DOHH2 (cell line): ENCODE results near the gene COPZ1.

Source experiments
- H3F3A ChIP-seq: fragments of 200-600 bp; sonication (generic), shearing (Covaris generic); 2 replicates; pipeline ENCODE4 v1.6.0; 2016; ENCODE audit warnings: antibody characterized with exemption, mild to moderate bottlenecking; ENCODE audit not compliant: control insufficient read depth, insufficient read depth
- H3K27ac ChIP-seq: fragments of 200-600 bp; sonication (generic); 2 replicates; pipeline ENCODE4 v1.5.1; 2014; ENCODE audit warnings: low read depth, mild to moderate bottlenecking, low read length, moderate library complexity
- H3K27me3 ChIP-seq: fragments of 200-600 bp; sonication (generic); 2 replicates; pipeline ENCODE4 v1.6.1; 2014; ENCODE audit warnings: mild to moderate bottlenecking, low read length, mixed read lengths; ENCODE audit not compliant: control insufficient read depth
- H3K36me3 ChIP-seq: fragments of 200-600 bp; sonication (generic); 2 replicates; pipeline ENCODE4 v1.6.1; 2014; ENCODE audit warnings: mild to moderate bottlenecking, low read length, moderate library complexity, mixed read lengths; ENCODE audit not compliant: control insufficient read depth
- H3K4me1 ChIP-seq: fragments of 200-600 bp; sonication (generic); 2 replicates; pipeline ENCODE4 v1.6.1; 2014; ENCODE audit warnings: mild to moderate bottlenecking, low read length, mixed read lengths; ENCODE audit not compliant: control insufficient read depth
- H3K4me2 ChIP-seq: fragments of 200-600 bp; sonication (generic); 2 replicates; pipeline ENCODE4 v1.6.0; 2014; ENCODE audit warnings: mild to moderate bottlenecking, low read length, moderate library complexity
- H3K4me3 ChIP-seq: fragments of 200-600 bp; sonication (generic); 2 replicates; pipeline ENCODE4 v1.5.1; 2014; ENCODE audit warnings: mild to moderate bottlenecking, low read length, mixed read lengths
- H3K79me2 ChIP-seq: fragments of 200-600 bp; sonication (generic); 2 replicates; pipeline ENCODE4 v1.6.1; 2014; ENCODE audit warnings: mild to moderate bottlenecking, low read length, mixed read lengths; ENCODE audit not compliant: control insufficient read depth
- H3K9me2 ChIP-seq: fragments of 200-600 bp; sonication (generic); replicated peaks from 2 replicates; pipeline ENCODE4 v1.6.1; 2014; ENCODE audit warnings: mild to moderate bottlenecking, low read length, mixed read lengths; ENCODE audit not compliant: control insufficient read depth
- H3K9me3 ChIP-seq: fragments of 200-600 bp; sonication (generic); 2 replicates; pipeline ENCODE4 v1.6.1; 2014; ENCODE audit warnings: antibody characterized with exemption, low read length, mixed read lengths; ENCODE audit not compliant: control insufficient read depth, insufficient read depth
- H4K20me1 ChIP-seq: fragments of 200-600 bp; sonication (generic); 2 replicates; pipeline ENCODE4 v1.6.0; 2014; ENCODE audit warnings: low read depth, mild to moderate bottlenecking, antibody characterized with exemption, low read length, moderate library complexity; ENCODE audit not compliant: control insufficient read depth, insufficient read depth
- CTCF ChIP-seq: fragments of 200-600 bp; sonication (generic); IDR thresholded peaks from one replicate; pipeline ENCODE4 v1.5.1; 2014; ENCODE audit warnings: antibody characterized with exemption, mild to moderate bottlenecking, low read depth, low read length; ENCODE audit not compliant: poor library complexity, severe bottlenecking
- EZH2phosphoT487 ChIP-seq: fragments of 200-600 bp; sonication (generic); IDR thresholded peaks from 2 replicates; pipeline ENCODE4 v1.6.1; 2017; ENCODE audit warnings: borderline replicate concordance, mild to moderate bottlenecking, antibody characterized with exemption, low read length, moderate library complexity, mixed read lengths

Gene COPZ1

GRCh38 chr12:54363047-54363446 lies 38.1 kb downstream of the COPZ1 start:
- 0 out of 2 replicates have a peak, but pooled peaks cover 3% of the 10 kb centered on the region for H3K36me3 ChIP-seq
- H3K9me3 ChIP-seq = no peaks in the 10 kb centered on the region
- 0 out of 2 replicates have a peak, but pooled peaks cover 3% of the 10 kb centered on the region for H3K27me3 ChIP-seq
- peaks cover 6% of the 10 kb centered on the region; the same call in 1 of the 2 replicates for H3F3A ChIP-seq
- no peaks in the 10 kb centered on the region for H4K20me1 ChIP-seq
- H3K9me2 ChIP-seq = no peaks in the 10 kb centered on the region
- no peak overlapping the region for H3K4me3 ChIP-seq
- peaks cover under 1% of the 10 kb centered on the region; the same call in 1 of the 2 replicates for H3K79me2 ChIP-seq
- no peak overlapping the region for H3K27ac ChIP-seq
- H3K4me1 ChIP-seq = peaks cover 35% of the 10 kb centered on the region
- no peak overlapping the region for H3K4me2 ChIP-seq
- TF ChIP-seq EZH2phosphoT487 (no peak), CTCF (no peak)

GRCh38 chr12:54363618-54364017 lies 38.7 kb downstream of the COPZ1 start:
- H3K4me3 ChIP-seq = no peak overlapping the region
- no peak overlapping the region for H3K27ac ChIP-seq
- H3K36me3 ChIP-seq = 0 out of 2 replicates have a peak, but pooled peaks cover 2% of the 10 kb centered on the region
- no peaks in the 10 kb centered on the region for H4K20me1 ChIP-seq
- H3K9me2 ChIP-seq = no peaks in the 10 kb centered on the region
- H3K79me2 ChIP-seq = no peaks in the 10 kb centered on the region; the same call in 1 of the 2 replicates
- no peaks in the 10 kb centered on the region for H3K9me3 ChIP-seq
- no peak overlapping the region for H3K4me2 ChIP-seq
- no peak for TF ChIP-seq CTCF
- TF ChIP-seq EZH2phosphoT487 = no peak
- H3K4me1 ChIP-seq = peaks cover 35% of the 10 kb centered on the region
- peaks cover 6% of the 10 kb centered on the region; the same call in 1 of the 2 replicates for H3F3A ChIP-seq
- 0 out of 2 replicates have a peak, but pooled peaks cover 3% of the 10 kb centered on the region for H3K27me3 ChIP-seq

GRCh38 chr12:54364413-54364812 lies 39.5 kb downstream of the COPZ1 start, which contains the start of gene GPR84:
GPR84 (minus strand) TSS chr12:54364486; CDS start chr12:54363851, 635 bp downstream.
- Histone ChIP-seq H3K36me3 (no peaks in the 10 kb centered on the region), H3K4me2 (no peak within 1 kb of the TSS), H3K27ac (no peak within 1 kb of the TSS), H4K20me1 (no peaks in the 10 kb centered on the region), H3K4me1 (peaks cover 36% of the 10 kb centered on the region), H3K27me3 (0 out of 2 replicates have a peak, but pooled peaks cover 3% of the 10 kb centered on the region), H3K79me2 (no peaks in the 10 kb centered on the region), H3K9me2 (no peaks in the 10 kb centered on the region), H3F3A (peaks cover 6% of the 10 kb centered on the region; the same call in 1 of the 2 replicates), H3K4me3 (no peak within 1 kb of the TSS), H3K9me3 (no peaks in the 10 kb centered on the region)
- TF ChIP-seq EZH2phosphoT487 = no peak
- TF ChIP-seq CTCF = no peak
